Activated B cell treated with CpG ODN at 0.5 μM for 24 hours (primary cell): ENCODE results near the gene ZNF181. TPM values are rescaled to one million over a fixed set of nuclear protein-coding genes. Genes with fewer than 3 reads are reported as not detected.

Experiments used
- ATAC-seq: fragments of 200-7000 bp; cut with Tn5 transposase; one replicate; pipeline ENCODE4 v1.10.0; 2021; ENCODE audit warnings: low read depth, mild to moderate bottlenecking, moderate library complexity
- CTCF ChIA-PET: fragments of 350-600 bp; sonication (Branson Sonifier 250); formaldehyde crosslinking; loops from one replicate; lab custom pipeline; 2021; ENCODE audit warnings: antibody characterized with exemption; lab: Charles Lee
- POLR2A ChIA-PET: fragments of 350-600 bp; sonication (Branson Sonifier 250); formaldehyde crosslinking; loops from one replicate; lab custom pipeline; 2021; ENCODE audit warnings: antibody characterized with exemption; lab: Charles Lee
- DNase-seq: peaks from one replicate; pipeline ENCODE4 v3.0.0; 2022
- H3K27ac Mint-ChIP-seq: one replicate; pipeline ENCODE4 v1.8.0; 2020; ENCODE audit warnings: mixed read lengths
- H3K27me3 Mint-ChIP-seq: one replicate; pipeline ENCODE4 v1.8.0; 2021; ENCODE audit warnings: mixed read lengths
- H3K36me3 Mint-ChIP-seq: one replicate; pipeline ENCODE4 v1.8.0; 2021; ENCODE audit warnings: low read depth, mixed read lengths
- H3K4me1 Mint-ChIP-seq: one replicate; pipeline ENCODE4 v1.8.0; 2021; ENCODE audit warnings: mixed read lengths
- H3K4me3 Mint-ChIP-seq: one replicate; pipeline ENCODE4 v1.8.0; 2020; ENCODE audit warnings: mild to moderate bottlenecking, mixed read lengths
- H3K9me3 Mint-ChIP-seq: one replicate; pipeline ENCODE4 v1.8.0; 2020; ENCODE audit warnings: mixed read lengths
- intact Hi-C: fragments of 100-400 bp; cut with micrococcal nuclease; formaldehyde crosslinking; loops from one replicate; pipeline ENCODE4 v1.15.1; 2024
- total RNA-seq: library from RNA; stranded (reverse); gene quantifications from 2 replicates; pipeline ENCODE4 v1.2.3, GENCODE V29; 2022
- TF ChIP-seq, protein P1 (sequence below): fragments of 200-600 bp; IDR thresholded peaks from one replicate; pipeline ENCODE4 v1.8.0; 2022; ENCODE audit warnings: antibody characterized with exemption, mild to moderate bottlenecking

Gene ZNF181
- total RNA-seq, 1 donor from 2014 or later, result 8.2 TPM

GRCh38 chr19:34713262-34713637, 20.8 kb upstream of the ZNF181 start:
- DNase-seq (no peak), ATAC-seq (no peak)
- Mint-ChIP-seq H3K9me3 (peaks cover 9% of the 10 kb centered on the region), H3K4me1 (no peaks in the 10 kb centered on the region), H3K27me3 (peaks cover 18% of the 10 kb centered on the region), H3K27ac (no peak overlapping the region), H3K4me3 (no peak overlapping the region), H3K36me3 (no peaks in the 10 kb centered on the region)
- POLR2A ChIA-PET, result no interaction called here
- intact Hi-C loops, result loop anchor here (2.0 to 5.0 kb wide), 4 partner anchors 36 to 1296 kb away; partner anchors contain the start of genes SCGB2B2 and ZNF302
- TF ChIP-seq, protein P1, sequence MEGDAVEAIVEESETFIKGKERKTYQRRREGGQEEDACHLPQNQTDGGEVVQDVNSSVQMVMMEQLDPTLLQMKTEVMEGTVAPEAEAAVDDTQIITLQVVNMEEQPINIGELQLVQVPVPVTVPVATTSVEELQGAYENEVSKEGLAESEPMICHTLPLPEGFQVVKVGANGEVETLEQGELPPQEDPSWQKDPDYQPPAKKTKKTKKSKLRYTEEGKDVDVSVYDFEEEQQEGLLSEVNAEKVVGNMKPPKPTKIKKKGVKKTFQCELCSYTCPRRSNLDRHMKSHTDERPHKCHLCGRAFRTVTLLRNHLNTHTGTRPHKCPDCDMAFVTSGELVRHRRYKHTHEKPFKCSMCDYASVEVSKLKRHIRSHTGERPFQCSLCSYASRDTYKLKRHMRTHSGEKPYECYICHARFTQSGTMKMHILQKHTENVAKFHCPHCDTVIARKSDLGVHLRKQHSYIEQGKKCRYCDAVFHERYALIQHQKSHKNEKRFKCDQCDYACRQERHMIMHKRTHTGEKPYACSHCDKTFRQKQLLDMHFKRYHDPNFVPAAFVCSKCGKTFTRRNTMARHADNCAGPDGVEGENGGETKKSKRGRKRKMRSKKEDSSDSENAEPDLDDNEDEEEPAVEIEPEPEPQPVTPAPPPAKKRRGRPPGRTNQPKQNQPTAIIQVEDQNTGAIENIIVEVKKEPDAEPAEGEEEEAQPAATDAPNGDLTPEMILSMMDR, result no peak
- CTCF ChIA-PET, result interaction anchor here (1.3 to 5.7 kb wide), 2 partner anchors 65 to 74 kb away, joined by 3 to 70 read pairs; no protein-coding TSS in a partner anchor

DNA sequence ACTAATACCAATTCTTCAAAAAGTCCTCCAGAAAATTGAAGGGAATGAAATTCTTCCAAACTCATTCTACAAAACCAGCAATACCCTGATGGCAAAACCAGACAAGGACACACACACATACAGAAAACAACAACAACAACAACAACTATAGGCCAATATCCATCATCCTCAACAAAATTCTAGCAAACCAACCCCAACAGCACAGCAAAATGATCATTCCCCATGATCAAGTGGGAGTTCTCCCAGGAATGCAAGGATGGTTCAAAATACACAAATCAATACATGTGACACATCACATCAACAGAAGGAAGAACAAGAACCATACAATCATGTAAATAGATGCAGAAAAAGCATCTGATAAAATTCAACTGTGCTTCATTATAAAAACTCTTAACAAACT, 18.7 kb upstream of the ZNF181 start:
- no peak for DNase-seq
- Mint-ChIP-seq H3K27ac (no peak overlapping the region), H3K9me3 (peaks cover 9% of the 10 kb centered on the region), H3K36me3 (no peaks in the 10 kb centered on the region), H3K4me3 (no peak overlapping the region), H3K4me1 (no peaks in the 10 kb centered on the region), H3K27me3 (peaks cover 16% of the 10 kb centered on the region)
- ChIA-PET CTCF (no interaction called here), POLR2A (no interaction called here)
- intact Hi-C loops, result no loop called here
- ATAC-seq, result no peak
- TF ChIP-seq, protein P1, result no peak

DNA sequence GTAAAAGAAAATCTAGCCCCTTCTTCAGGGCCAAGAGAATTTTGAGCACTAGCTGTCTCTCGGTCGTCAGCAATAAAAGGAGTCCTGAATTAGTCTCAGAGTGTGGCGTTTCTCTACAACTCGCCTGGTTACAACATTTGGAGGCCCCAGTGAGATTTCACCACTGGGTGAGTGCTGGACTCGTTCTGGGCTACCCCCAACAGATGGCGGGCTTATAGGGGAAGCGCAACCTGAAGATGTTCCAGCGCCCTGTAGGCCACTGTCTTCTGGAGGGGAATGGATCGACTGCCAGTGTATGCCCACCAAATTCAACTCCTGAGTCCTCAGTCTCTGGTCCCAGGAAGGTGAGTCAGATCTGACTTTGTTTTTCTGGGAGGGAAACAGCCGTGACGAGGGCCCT, 11.7 kb upstream of the ZNF181 start:
- ChIA-PET POLR2A (no interaction called here), CTCF (no interaction called here)
- DNase-seq (no peak), ATAC-seq (no peak)
- Mint-ChIP-seq H3K9me3 (no peaks in the 10 kb centered on the region), H3K4me1 (no peaks in the 10 kb centered on the region), H3K4me3 (no peak overlapping the region), H3K36me3 (no peaks in the 10 kb centered on the region), H3K27ac (no peak overlapping the region), H3K27me3 (peaks cover 28% of the 10 kb centered on the region)
- TF ChIP-seq, protein P1, result no peak
- intact Hi-C loops, result no loop called here

DNA sequence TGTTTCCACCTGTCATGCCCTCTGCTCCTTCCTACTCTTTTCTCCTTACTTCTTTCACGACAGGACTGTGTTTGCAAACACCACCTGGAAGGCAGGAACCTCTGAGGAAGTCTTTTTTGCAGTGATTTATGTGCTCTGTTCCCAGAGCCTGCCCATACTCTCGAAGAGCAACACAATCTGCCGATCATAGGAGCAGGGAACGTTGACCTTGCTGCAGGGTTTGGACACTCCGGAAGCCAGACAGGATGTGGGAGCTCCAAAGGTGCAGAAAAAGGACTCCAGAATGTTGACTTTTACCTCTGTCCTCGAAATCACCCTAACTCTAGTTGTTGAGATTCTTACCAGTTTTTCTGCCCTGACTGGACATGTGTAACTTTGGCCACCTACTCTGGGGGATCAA, 8.6 kb upstream of the ZNF181 start:
- no peaks in the 10 kb centered on the region for H3K4me1 Mint-ChIP-seq
- peaks cover 38% of the 10 kb centered on the region for H3K27me3 Mint-ChIP-seq
- POLR2A ChIA-PET, result interaction anchor here (1.2 kb wide), 1 partner anchor 48 kb away, joined by 3 read pairs; the partner anchor contains the start of genes SCGB2B2 and ZNF302
- intact Hi-C loops, result no loop called here
- peaks cover 2% of the 10 kb centered on the region for H3K9me3 Mint-ChIP-seq
- no peak overlapping the region for H3K27ac Mint-ChIP-seq
- TF ChIP-seq, protein P1, result no peak
- H3K4me3 Mint-ChIP-seq, result no peak overlapping the region
- no peak for DNase-seq
- H3K36me3 Mint-ChIP-seq, result no peaks in the 10 kb centered on the region
- CTCF ChIA-PET, result no interaction called here
- no peak for ATAC-seq

DNA sequence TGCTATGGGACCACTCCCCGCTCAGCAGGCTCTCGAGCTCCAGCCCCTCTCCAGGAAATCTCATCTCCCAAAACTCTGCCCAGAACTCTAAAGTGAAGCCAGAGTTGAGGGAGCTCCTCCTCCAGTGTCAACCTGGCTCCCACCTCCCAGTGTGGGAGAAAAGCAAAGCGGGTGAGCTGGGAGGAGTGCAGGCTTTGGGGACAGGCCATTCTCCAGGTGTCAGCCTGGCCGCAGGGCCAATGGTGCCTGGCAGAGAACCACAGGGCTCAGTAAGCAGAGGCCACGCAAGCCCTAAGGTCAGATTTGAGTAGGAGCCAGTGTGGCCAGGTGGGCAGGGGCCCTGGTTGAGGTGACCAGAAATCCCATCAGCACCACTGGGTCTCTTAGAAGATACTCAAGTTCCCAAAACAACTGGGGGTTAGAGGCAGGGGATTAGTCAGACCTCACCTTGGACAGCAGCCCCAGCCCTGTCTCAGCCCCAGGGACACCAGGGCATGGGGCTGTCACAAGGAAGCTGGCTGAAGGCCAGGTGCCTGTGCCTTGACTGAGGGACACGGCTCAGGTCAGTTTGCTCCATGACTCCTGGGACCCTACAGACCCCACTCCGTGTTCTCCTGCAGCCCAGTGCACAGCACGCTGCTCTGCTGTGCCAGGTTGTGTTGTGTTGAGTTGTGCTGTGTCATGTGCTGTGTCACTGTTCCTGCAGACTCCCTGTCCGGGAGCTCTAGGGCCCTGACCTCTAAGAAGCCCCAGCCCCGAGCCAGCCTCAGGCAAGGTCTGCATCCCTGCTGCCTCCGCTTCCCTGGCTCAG, 2.8 kb upstream of the ZNF181 start:
- Mint-ChIP-seq H3K36me3 (peaks cover 15% of the 10 kb centered on the region), H3K4me3 (no peak overlapping the region), H3K4me1 (peaks cover 25% of the 10 kb centered on the region), H3K9me3 (peaks cover 2% of the 10 kb centered on the region), H3K27ac (no peak overlapping the region), H3K27me3 (peaks cover 19% of the 10 kb centered on the region)
- TF ChIP-seq, protein P1, result no peak
- CTCF ChIA-PET, result no interaction called here
- no peak for ATAC-seq
- POLR2A ChIA-PET, result interaction anchor here (0.7 kb wide), 1 partner anchor 55 kb away, joined by 3 read pairs; no protein-coding TSS in a partner anchor
- no peak for DNase-seq
- intact Hi-C loops, result loop anchor here (10.0 kb wide), 1 partner anchor 194 kb away; the partner anchor contains the start of gene ZNF30
